Hepatocyte (in vitro differentiated cells): ENCODE results near the gene C2.

ENCODE experiments used
- EZH2 ChIP-seq: fragments of 200-600 bp; sonication (generic); IDR thresholded peaks from 2 replicates; pipeline ENCODE4 v1.6.1; 2016; ENCODE audit warnings: antibody characterized with exemption, mild to moderate bottlenecking, borderline replicate concordance
- EZH2phosphoT487 ChIP-seq: fragments of 200-600 bp; sonication (generic); IDR thresholded peaks from one replicate; pipeline ENCODE4 v1.6.1; 2018; ENCODE audit warnings: antibody characterized with exemption, mild to moderate bottlenecking, low read depth, moderate library complexity; ENCODE audit not compliant: unreplicated experiment, severe bottlenecking
- TF ChIP-seq, protein P1 (sequence below): fragments of 200-600 bp; sonication (generic); IDR thresholded peaks from 2 replicates; pipeline ENCODE4 v1.5.1; 2016; ENCODE audit warnings: antibody characterized with exemption, mild to moderate bottlenecking; ENCODE audit not compliant: poor library complexity

GRCh38 chr6:31948306-31948705 lies 20.8 kb downstream of the C2 start:
- TF ChIP-seq, protein P1, sequence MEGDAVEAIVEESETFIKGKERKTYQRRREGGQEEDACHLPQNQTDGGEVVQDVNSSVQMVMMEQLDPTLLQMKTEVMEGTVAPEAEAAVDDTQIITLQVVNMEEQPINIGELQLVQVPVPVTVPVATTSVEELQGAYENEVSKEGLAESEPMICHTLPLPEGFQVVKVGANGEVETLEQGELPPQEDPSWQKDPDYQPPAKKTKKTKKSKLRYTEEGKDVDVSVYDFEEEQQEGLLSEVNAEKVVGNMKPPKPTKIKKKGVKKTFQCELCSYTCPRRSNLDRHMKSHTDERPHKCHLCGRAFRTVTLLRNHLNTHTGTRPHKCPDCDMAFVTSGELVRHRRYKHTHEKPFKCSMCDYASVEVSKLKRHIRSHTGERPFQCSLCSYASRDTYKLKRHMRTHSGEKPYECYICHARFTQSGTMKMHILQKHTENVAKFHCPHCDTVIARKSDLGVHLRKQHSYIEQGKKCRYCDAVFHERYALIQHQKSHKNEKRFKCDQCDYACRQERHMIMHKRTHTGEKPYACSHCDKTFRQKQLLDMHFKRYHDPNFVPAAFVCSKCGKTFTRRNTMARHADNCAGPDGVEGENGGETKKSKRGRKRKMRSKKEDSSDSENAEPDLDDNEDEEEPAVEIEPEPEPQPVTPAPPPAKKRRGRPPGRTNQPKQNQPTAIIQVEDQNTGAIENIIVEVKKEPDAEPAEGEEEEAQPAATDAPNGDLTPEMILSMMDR: no peak
- TF ChIP-seq EZH2phosphoT487 (no peak), EZH2 (no peak)
